HG02970 (cell line): ENCODE results near the gene CLK4.

ENCODE experiments used
- ATAC-seq: cut with Tn5 transposase; IDR thresholded peaks from one replicate; pipeline ENCODE4 v1.9.1; 2021; ENCODE audit warnings: mild to moderate bottlenecking, moderate library complexity, moderate number of reproducible peaks; ENCODE audit not compliant: unreplicated experiment, low FRiP score

CLK4 gene

DNA sequence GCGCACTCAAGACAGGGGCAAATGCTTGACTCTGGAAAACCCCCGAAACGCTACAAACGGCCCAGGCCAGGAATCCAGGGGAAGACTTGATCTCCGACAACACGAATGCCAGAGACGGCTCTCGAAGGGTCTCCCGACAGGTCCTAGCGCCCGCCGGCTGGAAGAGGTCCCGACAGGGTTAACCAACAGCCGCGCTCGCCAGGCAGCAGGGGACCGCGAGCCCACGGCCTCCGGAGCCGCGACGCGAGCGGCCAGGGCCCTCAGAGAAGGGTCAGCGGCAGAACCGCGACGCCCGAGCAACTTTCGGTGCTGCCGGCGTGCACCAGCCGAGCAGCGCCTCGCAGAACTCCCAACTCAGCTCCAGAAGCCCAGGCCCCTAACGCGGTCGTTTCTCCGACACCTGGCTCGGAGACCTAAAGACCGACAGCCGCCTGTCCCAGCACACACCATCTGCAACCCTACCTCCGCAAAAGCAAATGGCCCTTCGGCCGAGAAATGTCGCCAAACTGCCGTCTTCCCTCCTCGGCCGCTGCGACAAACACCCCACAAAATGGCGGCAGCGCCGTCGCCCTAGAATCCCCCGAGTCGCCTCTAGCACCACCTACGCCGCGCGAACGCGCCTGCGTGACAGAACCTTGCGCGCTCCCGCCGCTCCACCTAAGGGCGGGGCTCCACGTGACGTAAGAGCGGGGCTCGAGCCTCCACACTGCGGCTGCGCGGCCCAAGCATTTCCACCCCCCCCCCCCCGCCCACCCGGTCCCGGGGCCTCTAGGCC lies at the start of gene CLK4:
Gene CLK4, minus strand, starts transcription at position 567 of the 775 bp plus-strand sequence. CDS start 3,634 bp downstream, outside the sequence.
- peak; percentile 91 for ATAC-seq

DNA sequence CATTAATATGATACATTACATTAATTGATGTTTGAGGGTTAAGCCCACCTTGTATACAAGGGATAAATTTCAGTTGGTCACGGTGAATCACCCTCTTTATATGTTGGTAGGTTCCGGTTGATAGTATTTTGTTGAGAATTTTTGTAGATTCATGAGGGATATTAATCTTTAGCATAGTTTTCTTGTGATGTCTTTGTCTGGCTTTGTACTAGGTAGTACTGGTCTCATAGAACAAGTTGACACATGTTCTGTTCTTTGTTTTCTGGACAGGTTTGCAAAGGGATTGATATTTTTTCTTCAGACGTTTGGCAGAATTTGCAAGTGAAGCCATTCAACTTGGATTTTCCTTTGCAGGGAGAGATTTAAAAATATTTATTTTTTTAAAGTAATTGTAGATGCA lies 49.1 kb upstream of the CLK4 start:
- ATAC-seq = no peak

DNA sequence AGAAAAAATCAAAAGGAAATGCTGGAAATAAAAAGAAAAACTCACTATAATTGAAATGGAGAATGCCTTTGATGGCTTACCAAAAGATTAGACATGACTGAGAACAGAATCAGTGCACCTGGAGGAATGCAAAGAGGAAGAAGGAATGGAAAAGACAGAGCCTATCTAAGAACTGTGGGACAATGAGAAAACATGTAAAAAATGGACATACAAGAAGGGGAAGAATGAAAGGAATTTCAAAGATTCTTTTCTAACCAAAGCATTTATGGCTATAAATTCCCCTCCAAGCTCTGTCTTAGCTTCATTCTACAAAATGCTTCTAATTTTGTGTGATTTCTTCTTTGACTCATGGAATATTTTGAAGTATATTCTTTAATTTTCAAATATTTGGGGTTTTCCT lies 47.5 kb upstream of the CLK4 start:
- no peak for ATAC-seq

DNA sequence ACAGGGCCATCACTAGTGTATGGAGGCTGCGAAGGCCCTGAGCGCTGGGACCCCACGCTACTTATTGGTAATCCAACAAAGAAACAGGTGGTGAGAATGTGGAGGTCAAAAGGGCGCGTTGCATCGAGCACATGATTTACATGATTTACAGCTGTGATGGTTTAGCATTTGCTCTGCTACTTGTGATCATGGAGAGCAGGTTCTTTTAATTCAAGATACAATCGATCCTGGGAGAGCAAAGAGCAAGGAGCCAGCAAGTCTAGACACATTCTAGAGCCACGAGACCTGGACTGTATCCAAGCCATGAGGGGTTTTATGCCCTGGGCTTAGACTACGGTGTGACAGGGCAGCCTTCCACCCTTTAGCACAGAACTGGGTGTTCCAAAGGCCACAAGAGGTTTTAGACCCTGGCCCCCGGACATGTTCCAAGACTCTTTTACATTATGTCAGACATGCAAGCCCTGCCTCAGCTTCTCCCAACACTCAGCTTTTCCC lies 47.0 kb upstream of the CLK4 start:
- no peak for ATAC-seq

DNA sequence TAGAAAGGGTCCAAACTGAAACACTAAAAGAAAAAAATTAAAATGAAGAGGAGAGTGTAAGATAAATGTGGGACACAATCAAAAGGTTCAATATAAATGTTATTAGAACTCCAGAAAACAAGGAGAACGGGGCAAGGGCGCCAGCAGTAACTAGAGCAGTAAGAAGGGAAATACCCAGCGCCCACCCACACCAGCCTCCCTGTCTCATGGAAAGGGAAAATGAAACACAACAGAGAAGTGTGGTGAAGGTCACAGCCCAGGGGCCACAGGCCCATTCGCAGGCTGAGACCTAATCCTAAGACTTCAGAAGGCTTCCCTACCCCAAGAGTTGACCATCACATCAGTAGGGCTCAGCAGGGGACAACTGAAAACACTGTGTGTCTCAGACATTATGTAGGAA lies 45.8 kb upstream of the CLK4 start:
- ATAC-seq = no peak

DNA sequence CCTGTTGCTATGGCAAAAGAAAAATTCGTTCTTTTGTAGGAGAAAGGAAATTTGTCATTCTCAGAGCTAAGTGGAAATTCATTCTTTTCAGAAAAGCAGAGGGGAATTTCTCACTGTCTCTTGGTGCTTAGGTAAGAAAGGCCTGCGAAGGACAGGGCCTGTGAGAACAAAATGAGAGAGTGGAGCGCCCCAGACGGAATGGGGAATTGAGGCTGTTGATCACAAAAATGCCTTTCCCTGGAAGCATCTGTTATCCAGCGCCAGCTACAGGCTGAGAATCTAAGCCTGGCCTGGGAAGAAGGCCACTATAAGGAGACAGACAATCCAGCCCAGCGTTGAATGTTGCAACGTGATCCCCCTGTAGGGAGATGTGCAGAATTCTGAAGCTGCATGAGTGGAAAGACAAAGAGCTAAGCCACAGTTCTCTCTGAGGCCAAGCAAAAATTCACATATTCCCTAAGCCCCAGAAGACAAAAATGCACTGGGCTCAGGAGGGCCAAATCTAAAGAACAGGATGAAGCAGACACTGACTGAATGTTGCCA lies 44.8 kb upstream of the CLK4 start:
- no peak for ATAC-seq

DNA sequence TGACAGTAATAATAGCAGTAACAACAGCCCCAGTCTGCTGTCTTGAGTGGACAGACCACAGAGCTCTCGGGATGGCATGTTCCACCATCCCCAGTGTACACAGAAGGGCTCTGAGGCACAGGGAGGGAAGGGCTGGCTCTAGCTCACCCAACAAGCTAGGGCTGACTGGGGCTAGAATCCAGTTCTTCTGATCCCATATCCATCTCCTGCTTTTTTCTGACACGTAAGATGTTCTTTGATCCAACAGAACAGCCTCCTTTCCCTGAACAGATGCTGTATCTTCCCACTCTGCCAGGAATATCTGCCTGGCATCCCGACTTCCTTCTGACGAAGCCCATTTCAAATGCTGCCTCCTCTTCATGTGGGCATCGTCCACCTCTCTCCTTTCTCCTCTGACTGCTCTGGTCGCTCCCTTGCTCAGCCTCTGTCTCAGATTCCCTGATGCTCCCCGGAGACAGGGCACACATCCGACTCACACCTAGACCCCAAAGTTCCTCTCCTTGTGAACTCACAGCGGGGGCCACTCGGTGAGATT lies 43.6 kb upstream of the CLK4 start:
- ATAC-seq = no peak

DNA sequence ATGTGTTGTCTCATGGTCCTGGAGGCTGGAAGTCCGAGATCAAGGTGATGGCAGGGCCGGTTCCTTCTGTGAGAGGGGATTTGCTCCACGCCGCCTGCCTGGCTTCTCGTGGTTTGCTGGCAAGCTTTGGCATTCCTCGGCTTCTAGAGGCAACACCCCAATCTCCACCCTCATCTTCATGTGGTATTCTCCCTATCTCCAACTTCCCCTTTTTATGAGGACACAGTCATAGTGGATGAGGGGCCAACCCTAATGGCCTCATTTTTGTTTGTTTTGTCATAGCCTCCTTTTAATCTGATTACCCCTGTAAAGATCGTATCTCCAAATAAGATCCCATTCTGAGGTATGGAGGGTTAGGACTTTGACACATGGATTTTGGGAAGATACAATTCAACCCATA lies 41.7 kb upstream of the CLK4 start:
- ATAC-seq = no peak

DNA sequence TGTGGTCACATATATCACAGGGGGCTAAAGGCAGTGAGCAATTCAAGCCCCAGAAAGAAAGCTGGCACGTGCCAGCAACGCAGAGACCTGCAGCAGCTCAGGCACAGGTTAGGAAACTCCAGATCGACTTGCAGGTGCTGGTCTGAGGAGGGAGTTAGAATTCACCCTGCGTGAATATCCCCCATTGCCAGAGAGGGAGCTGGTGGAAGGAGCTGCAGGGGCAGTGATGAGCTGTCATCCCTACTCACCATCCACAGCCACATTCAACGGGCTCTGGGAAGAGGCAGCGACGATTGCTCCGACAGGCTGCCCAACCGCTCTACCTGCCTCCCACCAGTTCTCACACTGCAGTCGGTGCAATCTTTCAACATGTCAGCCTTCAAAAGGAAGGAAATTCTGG lies 40.8 kb upstream of the CLK4 start:
- no peak for ATAC-seq

DNA sequence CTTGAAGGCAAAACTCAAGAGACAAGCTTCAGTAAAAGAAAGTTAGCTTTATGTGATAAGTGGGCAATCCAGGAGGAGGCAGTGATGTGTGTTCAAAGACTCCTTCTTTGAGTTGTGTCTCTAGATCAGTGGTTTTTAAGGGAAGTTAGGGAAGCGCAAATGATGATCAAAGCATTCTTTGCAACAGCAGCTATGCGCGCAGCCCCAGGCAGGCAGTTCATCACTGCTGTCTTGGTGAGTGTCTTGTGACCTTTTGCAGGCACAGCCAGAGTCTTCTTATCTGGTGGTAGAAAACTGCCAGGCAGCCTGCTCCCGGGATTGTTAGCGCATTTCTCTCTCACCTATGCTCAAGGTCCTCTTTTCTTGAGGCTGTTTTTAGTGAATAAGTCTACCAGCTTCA lies 40.3 kb upstream of the CLK4 start:
- no peak for ATAC-seq

DNA sequence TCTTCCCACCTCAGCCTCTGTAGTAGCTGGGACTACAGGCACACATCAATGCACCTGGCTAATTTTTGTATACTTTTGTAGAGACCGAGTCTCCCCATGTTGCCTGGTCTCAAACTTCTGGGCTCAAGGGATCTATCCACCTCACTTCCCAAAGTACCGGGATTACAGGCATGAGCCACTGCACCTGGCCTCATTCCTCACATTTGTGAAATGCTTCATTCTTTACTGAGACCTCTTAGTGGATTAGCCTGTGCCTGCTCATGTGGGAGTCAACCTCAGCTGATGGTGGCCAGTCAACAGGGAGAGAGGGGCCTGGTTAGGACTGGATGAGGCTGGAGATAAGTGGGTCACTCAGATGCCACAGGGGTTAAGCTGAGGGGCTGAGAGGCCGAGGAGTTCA lies 37.3 kb upstream of the CLK4 start:
- no peak for ATAC-seq

DNA sequence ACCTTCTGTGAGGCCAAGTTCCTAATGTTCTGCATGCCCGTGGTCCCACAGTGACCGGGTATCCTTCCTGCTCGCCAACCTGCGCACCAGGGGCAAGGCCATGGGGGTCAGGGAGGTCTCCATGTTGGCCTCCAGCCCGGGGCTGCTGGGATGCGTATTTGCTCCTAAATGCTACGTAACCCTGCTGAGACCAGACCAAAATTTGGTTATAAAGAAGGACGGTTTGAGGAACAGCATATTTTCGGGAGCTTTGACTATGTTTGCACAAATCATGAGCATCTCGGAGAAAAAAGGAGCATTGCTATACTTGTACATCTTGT lies 35.7 kb upstream of the CLK4 start:
- ATAC-seq = no peak

DNA sequence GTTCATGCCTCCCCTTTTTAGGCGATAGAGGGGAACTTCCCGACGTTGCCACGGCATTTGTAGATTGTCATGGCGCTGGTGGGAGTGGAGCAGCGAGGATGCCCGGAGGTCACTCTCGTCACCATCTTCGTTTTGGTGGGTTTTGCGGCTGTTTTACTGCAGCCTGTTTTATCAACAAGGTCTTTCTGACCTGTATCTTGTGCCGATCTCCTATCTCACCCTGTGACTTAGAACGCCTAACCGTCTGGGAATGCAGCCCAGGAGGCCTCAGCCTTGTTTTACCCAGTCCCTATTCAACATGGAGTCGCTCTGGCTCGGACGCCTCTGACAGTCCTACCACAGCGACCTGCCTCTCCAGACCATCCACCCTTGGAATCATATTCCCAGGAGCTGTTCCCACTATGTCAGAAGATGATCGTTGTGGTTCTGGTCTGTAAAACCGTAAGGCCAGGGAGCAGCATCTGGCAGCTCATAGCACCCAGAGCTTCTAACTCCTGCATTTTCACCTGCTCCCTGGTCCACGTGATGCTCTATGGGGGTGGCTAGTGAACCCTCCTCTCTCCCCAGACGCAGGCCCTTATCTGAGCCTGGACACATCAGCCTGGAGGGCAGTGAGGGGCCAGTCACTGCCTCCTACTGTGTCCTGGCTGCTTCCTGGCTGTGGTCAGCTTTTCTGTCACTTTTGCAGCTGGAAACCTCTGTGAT lies 35.1 kb upstream of the CLK4 start:
- no peak for ATAC-seq

DNA sequence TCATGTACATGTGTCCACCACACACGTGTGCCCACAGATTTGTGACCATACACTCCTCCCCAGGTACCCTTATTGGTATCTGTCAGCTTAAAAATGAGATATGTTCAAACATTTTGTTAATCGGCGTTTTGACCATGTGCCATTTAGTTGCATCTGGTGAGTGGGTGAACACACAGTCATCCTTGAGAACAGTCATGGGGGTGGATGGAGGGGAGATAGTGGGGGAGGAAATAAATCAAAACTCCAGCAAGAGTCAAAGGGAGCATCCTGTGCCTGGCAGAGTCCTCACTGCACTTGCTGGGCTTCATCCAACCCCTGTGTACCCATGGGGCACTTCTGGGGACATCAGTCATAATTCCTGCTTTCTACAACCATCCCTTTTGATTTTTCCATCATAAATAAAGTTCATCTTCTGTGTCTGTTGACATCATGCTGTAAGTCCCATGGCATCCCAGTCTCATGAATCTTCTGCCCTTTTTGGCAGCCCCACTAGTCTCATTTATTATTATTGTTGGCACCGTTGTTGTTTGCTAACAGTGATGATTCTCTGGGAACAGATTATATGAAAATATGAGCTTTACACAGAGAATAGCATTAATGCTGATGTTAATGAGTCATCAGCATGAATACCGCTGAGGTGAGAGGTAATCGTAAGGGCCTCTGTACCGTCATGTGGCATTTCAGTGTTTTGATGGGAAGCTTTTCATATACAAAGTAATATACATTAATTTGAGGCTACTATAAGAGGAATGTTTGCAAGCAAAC lies 24.4 kb upstream of the CLK4 start:
- no peak for ATAC-seq

DNA sequence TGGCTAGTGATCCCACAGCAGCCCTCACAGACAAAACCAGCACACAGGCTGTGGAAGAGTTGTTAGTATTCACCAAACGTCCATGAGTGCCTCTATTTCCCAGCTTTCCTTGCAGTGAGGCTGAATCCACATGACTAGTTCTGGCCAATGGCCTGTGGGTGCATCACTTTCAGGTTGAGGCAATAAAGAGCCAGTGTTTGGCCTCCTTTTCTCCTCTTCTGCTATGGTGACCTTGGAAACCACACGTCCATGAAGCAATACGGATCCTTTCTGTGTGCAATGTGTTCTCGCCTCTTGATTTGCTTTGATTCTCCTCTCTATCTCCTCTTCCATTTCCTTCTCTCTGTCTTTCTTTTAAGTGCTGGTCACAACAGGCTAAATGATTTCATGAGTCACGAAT lies 23.4 kb upstream of the CLK4 start:
- no peak for ATAC-seq

DNA sequence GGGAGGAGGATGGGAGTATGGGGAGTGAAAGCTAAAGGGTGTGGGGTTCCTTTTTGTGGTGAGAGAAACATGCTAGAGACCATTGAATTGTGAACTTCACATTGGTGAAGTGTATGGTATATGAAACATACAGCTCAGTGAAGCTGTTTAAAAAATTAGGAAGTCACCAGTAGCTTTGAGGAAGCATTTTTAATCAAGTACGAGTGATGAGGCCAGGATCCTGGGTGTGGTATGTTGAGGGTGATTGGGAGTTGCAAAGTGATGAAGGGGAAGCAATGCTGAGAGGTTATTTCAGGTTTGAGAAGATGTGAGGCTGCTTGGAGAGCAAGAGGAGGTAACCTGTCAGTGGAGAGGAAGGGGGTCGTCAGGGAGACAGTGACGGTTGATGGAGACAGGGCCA lies 22.7 kb upstream of the CLK4 start:
- ATAC-seq = no peak

DNA sequence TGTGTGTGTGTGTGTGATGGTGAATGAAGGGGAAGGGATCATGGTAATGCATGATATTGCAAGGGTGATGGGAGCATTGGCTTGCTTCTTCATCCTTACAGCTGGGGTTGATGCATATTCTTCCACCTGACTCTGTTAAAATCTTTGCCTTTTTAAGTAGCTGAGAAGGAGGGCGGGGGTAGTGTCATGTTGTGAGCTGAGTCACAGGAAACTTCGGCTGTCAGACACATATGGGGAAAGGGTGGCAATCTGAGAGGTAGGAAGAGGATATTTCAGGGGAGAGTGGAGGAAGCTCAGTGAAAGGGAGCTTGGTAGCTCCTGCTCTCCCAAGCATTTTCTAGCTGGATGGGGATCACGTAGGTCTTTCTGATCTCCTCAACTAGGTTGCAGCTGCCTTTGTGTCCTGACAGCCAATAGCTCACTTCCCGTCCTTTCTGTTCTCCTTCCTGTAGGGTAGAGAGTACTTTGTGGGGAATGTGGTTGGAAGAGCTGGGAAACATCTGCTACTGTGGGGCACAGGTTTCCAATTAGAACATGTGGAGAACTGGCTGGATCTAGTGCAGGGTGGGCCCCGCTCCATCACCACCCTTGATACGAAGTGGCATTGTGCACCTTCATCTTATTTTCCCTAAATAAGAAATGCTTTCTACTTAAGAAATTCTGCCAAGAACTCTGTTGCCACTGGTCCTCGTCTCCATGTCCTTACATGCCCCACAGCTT lies 18.1 kb upstream of the CLK4 start:
- no peak for ATAC-seq

DNA sequence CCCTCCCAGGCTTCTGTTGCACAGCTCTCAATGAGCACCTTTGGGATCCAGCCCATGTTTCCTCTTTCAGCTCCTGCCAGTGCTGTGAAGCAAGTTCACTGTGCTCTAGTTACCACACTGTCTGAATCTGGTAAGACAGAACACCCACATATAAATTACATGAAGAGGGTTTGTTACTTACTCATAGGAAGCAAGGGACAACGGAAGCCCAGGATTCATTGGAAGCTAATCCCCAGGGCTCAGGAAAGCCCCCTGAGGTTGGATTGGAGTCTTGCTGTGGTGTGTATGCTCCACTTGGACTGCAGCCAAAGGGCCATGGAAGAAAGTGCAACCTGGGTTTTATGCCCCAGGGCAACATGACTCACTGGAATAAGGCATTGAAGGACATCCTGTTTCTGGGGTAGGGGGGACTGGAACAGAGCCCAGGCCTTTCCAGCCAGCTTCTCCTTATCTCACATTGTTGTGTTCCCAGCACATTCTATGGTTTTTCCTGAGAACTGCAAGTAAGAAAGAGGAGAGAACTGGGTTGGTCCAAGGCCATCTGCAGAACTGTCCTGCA lies 15.6 kb upstream of the CLK4 start:
- ATAC-seq = no peak

DNA sequence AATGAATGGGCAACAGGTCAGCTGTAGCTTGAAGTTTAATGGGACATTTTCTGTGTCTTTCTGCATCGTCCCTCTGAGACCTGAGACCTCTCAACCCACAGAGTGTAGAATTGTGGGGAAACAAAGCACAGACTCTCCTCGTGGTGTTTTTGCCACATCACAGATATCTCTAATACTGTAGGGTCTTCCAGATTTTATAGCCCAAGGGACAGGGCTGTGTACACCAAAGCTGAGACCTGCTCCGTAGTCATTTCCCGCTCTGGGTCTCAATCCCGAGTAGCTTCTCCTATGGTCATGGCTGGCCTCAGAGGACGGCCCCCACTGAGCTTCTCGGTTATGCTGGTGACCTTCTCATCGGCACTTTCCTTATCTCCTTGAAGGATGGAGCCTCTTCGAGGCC lies 14.9 kb upstream of the CLK4 start:
- ATAC-seq = no peak
